Endometrium (tissue), 2 donors: Measurements from ENCODE around the gene PTPRQ.
A peak's percentile ranks its signal among the peaks of the same experiment; 100 is the strongest.

Source experiments
- FAIRE-seq: peaks from 2 replicates; lab custom pipeline; 2012; peaks lifted over from hg19 to GRCh38; lab: Jason Lieb, UNC
- donor health status: control.
- donor health status: control.

The PTPRQ gene

GRCh38 chr12:80702889-80703805, 259.1 kb downstream of the PTPRQ start:
- no peak for FAIRE-seq

GRCh38 chr12:80704420-80704819, 260.4 kb downstream of the PTPRQ start:
- FAIRE-seq = peak; percentile 80

- no peak for FAIRE-seq
Measured at GRCh38 chr12:80707126-80707829, 263.2 kb downstream of the PTPRQ start, which contains the start of gene MYF6. MYF6 (plus strand) TSS chr12:80707634; CDS start chr12:80707720, 86 bp downstream.

GRCh38 chr12:80707830-80708258, 263.8 kb downstream of the PTPRQ start:
- FAIRE-seq = no peak

- FAIRE-seq = no peak
Measured at GRCh38 chr12:80708259-80708974, 264.4 kb downstream of the PTPRQ start.

- FAIRE-seq = no peak
Measured at GRCh38 chr12:80708975-80709328, 264.9 kb downstream of the PTPRQ start.

GRCh38 chr12:80709811-80710726, 266.0 kb downstream of the PTPRQ start:
- FAIRE-seq = no peak

GRCh38 chr12:80710727-80711449, 266.9 kb downstream of the PTPRQ start:
- no peak for FAIRE-seq

GRCh38 chr12:80711866-80712265, 267.8 kb downstream of the PTPRQ start:
- no peak for FAIRE-seq

- no peak for FAIRE-seq
Measured at GRCh38 chr12:80712866-80713265, 268.8 kb downstream of the PTPRQ start.

GRCh38 chr12:80713419-80713818, 269.4 kb downstream of the PTPRQ start:
- FAIRE-seq = no peak

GRCh38 chr12:80714055-80714454, 270.0 kb downstream of the PTPRQ start:
- FAIRE-seq = no peak

GRCh38 chr12:80714846-80715245, 270.8 kb downstream of the PTPRQ start:
- no peak for FAIRE-seq

GRCh38 chr12:80715713-80716249, 271.7 kb downstream of the PTPRQ start:
- no peak for FAIRE-seq

GRCh38 chr12:80716696-80717469, 272.8 kb downstream of the PTPRQ start, which contains the start of gene MYF5:
MYF5 (plus strand) TSS chr12:80716912; CDS start chr12:80717064, 152 bp downstream.
- no peak for FAIRE-seq

GRCh38 chr12:80717856-80718255, 273.8 kb downstream of the PTPRQ start:
- no peak for FAIRE-seq

- no peak for FAIRE-seq
Measured at GRCh38 chr12:80720516-80720915, 276.5 kb downstream of the PTPRQ start.

GRCh38 chr12:80721326-80721725, 277.3 kb downstream of the PTPRQ start:
- no peak for FAIRE-seq
